IMR-90 (cell line): ENCODE data around the gene EPHA5. TPM values are rescaled to one million over a fixed set of nuclear protein-coding genes. Genes with fewer than 3 reads are reported as not detected.
A peak's percentile ranks its signal among the peaks of the same experiment; 100 is the strongest.

Source experiments
- ATAC-seq: fragments of 200-7000 bp; cut with Tn5 transposase; 2 replicates; pipeline ENCODE4 v1.9.1; 2020; ENCODE audit warnings: low read depth, mild to moderate bottlenecking, moderate library complexity
- BruUV-seq: library from RNA; stranded (reverse); fragments of 400-500 nt; replicated peaks from 2 replicates; lab custom pipeline; 2021; lab: Mats Ljungman, UMichigan
- CTCF ChIA-PET: fragments of 300-600 bp; formaldehyde crosslinking; extraction: SDS; loops from one replicate; lab custom pipeline; 2021; ENCODE audit warnings: antibody characterized with exemption; lab: Yijun Ruan, JAX
- POLR2A ChIA-PET: fragments of 300-600 bp; sonication (Branson Sonifier 250); formaldehyde crosslinking; loops from one replicate; lab custom pipeline; 2022; ENCODE audit warnings: antibody characterized with exemption; ENCODE audit not compliant: unreplicated experiment; lab: Charles Lee
- DNase-seq: peaks from one replicate; pipeline ENCODE4 v3.0.0; 2013
- H2AFZ ChIP-seq: replicated peaks from 2 replicates; pipeline ENCODE3; 2013; ENCODE audit warnings: low read length, mild to moderate bottlenecking; ENCODE audit not compliant: poor library complexity
- H2AK5ac ChIP-seq: 2 replicates; pipeline ENCODE4 v1.6.1; 2013; ENCODE audit warnings: low read depth, low read length, inconsistent platforms
- H2AK9ac ChIP-seq: replicated peaks from 2 replicates; pipeline ENCODE3; 2013; ENCODE audit warnings: mild to moderate bottlenecking, low read depth, low read length, moderate library complexity; ENCODE audit not compliant: poor library complexity
- H2BK120ac ChIP-seq: 2 replicates; pipeline ENCODE4 v1.6.1; 2013; ENCODE audit warnings: low read depth, low read length, inconsistent platforms
- H2BK15ac ChIP-seq: 3 replicates; pipeline ENCODE4 v1.6.1; 2013; ENCODE audit warnings: low read depth, low read length, inconsistent platforms
- H2BK20ac ChIP-seq: 2 replicates; pipeline ENCODE4 v1.6.1; 2013; ENCODE audit warnings: low read depth, mild to moderate bottlenecking, inconsistent platforms, low read length, moderate library complexity
- H2BK5ac ChIP-seq: 2 replicates; pipeline ENCODE4 v1.6.1; 2013; ENCODE audit warnings: mild to moderate bottlenecking, low read depth, low read length, inconsistent platforms; ENCODE audit not compliant: poor library complexity, severe bottlenecking
- H3K14ac ChIP-seq: replicated peaks from 2 replicates; pipeline ENCODE4 v1.6.1; 2013; ENCODE audit warnings: low read depth, low read length, inconsistent platforms
- H3K18ac ChIP-seq: 2 replicates; pipeline ENCODE4 v1.6.1; 2013; ENCODE audit warnings: low read depth, low read length, control low read depth
- H3K23ac ChIP-seq: 2 replicates; pipeline ENCODE4 v1.6.1; 2013; ENCODE audit warnings: low read depth, low read length, inconsistent platforms
- H3K27ac ChIP-seq: 2 replicates; pipeline ENCODE4 v1.5.1; 2013; ENCODE audit warnings: mild to moderate bottlenecking, control low read depth, low read length; ENCODE audit not compliant: insufficient read depth
- H3K27me3 ChIP-seq: 2 replicates; pipeline ENCODE4 v1.6.1; 2013; ENCODE audit warnings: low read length; ENCODE audit not compliant: control insufficient read depth, insufficient read depth
- H3K36me3 ChIP-seq: 2 replicates; pipeline ENCODE4 v1.6.1; 2013; ENCODE audit warnings: low read length, mixed read lengths; ENCODE audit not compliant: control insufficient read depth, insufficient read depth
- H3K4ac ChIP-seq: 2 replicates; pipeline ENCODE4 v1.6.1; 2013; ENCODE audit warnings: low read depth, low read length, inconsistent platforms
- H3K4me1 ChIP-seq: 2 replicates; pipeline ENCODE4 v1.6.1; 2013; ENCODE audit warnings: low read length, mixed read lengths; ENCODE audit not compliant: control insufficient read depth, insufficient read depth
- H3K4me2 ChIP-seq: 2 replicates; pipeline ENCODE4 v1.6.1; 2013; ENCODE audit warnings: low read depth, mild to moderate bottlenecking, control low read depth, low read length, moderate library complexity
- H3K4me3 ChIP-seq: 2 replicates; pipeline ENCODE4 v1.5.1; 2013; ENCODE audit warnings: low read depth, mild to moderate bottlenecking, control low read depth, low read length, moderate library complexity; ENCODE audit not compliant: insufficient read depth
- H3K56ac ChIP-seq: 2 replicates; pipeline ENCODE4 v1.6.1; 2013; ENCODE audit warnings: low read length, inconsistent platforms; ENCODE audit not compliant: insufficient read depth; ENCODE audit errors: extremely low read depth
- H3K79me1 ChIP-seq, 2 experiments: 2 replicates each; pipeline ENCODE4 v1.6.1; 2013; ENCODE audit warnings: low read length in 2 of 2, inconsistent platforms in 1 of 2, low read depth in 1 of 2
- H3K9ac ChIP-seq: 2 replicates; pipeline ENCODE4 v1.6.1; 2013; ENCODE audit warnings: low read depth, low read length, control low read depth
- H3K9me1 ChIP-seq: 2 replicates; pipeline ENCODE4 v1.6.1; 2013; ENCODE audit warnings: low read length, inconsistent platforms; ENCODE audit not compliant: insufficient read depth
- H3K9me3 ChIP-seq: 2 replicates; pipeline ENCODE4 v1.6.1; 2013; ENCODE audit warnings: low read length; ENCODE audit not compliant: control insufficient read depth, insufficient read depth
- H4K20me1 ChIP-seq: 2 replicates; pipeline ENCODE4 v1.6.1; 2013; ENCODE audit warnings: low read length, inconsistent platforms; ENCODE audit not compliant: insufficient read depth
- H4K5ac ChIP-seq: 2 replicates; pipeline ENCODE4 v1.6.1; 2013; ENCODE audit warnings: mild to moderate bottlenecking, low read depth, low read length, control low read depth
- H4K8ac ChIP-seq, 2 experiments: 2 replicates each; pipeline ENCODE4 v1.6.1; 2013; ENCODE audit warnings: low read depth in 2 of 2, low read length in 2 of 2, control low read depth in 1 of 2, inconsistent platforms in 1 of 2
- H4K91ac ChIP-seq: 2 replicates; pipeline ENCODE4 v1.6.1; 2013; ENCODE audit warnings: low read depth, low read length, inconsistent platforms; ENCODE audit not compliant: insufficient read depth
- CEBPB ChIP-seq: IDR thresholded peaks from 2 replicates; pipeline ENCODE4 v1.6.1; 2012; ENCODE audit warnings: low read depth, low read length, improper control_type of control experiment
- CHD1 ChIP-seq: IDR thresholded peaks from 2 replicates; pipeline ENCODE4 v1.6.1; 2012; ENCODE audit warnings: low read depth, low read length, improper control_type of control experiment
- FOS ChIP-seq: fragments of 150-350 bp; IDR thresholded peaks from 2 replicates; pipeline ENCODE4 v1.6.1; 2016; ENCODE audit warnings: low read depth, low read length
- MAZ ChIP-seq: IDR thresholded peaks from 2 replicates; pipeline ENCODE4 v1.6.1; 2012; ENCODE audit warnings: low read depth, mild to moderate bottlenecking, low read length, improper control_type of control experiment, moderate library complexity, borderline replicate concordance
- NFE2L2 ChIP-seq: fragments of 150-350 bp; IDR thresholded peaks from 2 replicates; pipeline ENCODE4 v1.6.1; 2016; ENCODE audit warnings: low read depth, mild to moderate bottlenecking, low read length
- POLR2A ChIP-seq: IDR thresholded peaks from 2 replicates; pipeline ENCODE4 v1.6.1; 2012; ENCODE audit warnings: mild to moderate bottlenecking, low read depth, low read length
- SMC3 ChIP-seq: fragments of 150-350 bp; IDR thresholded peaks from 2 replicates; pipeline ENCODE4 v1.6.1; 2016; ENCODE audit warnings: low read depth, mild to moderate bottlenecking, antibody characterized with exemption, low read length, moderate library complexity
- dilution Hi-C: fragments of 300-500 bp; cut with HindIII; formaldehyde crosslinking; loops from one replicate; pipeline ENCODE4 v1.14.3; 2018; ENCODE audit warnings: low sequenced_read_pairs; ENCODE audit not compliant: unreplicated experiment
- in situ Hi-C: fragments of 300-500 bp; cut with MboI; formaldehyde crosslinking; loops from 3 replicates; pipeline ENCODE4 v1.14.3; 2019; ENCODE audit warnings: low sequenced_read_pairs, inconsistent platforms, mixed read lengths
- intact Hi-C: fragments of 100-400 bp; cut with micrococcal nuclease; formaldehyde crosslinking; loops from 2 replicates; pipeline ENCODE4 v1.10.0; 2022
- polyA plus RNA-seq, 3 experiments: library from polyadenylated mRNA; depleted of rRNA; stranded (reverse); fragments of >200 nt; gene quantifications; 2 replicates each; pipeline ENCODE4 v1.2.3, GENCODE V29; 2012; ENCODE audit warnings: low replicate concordance in 1 of 3
- total RNA-seq: library from RNA; depleted of rRNA; stranded (reverse); fragments of >200 nt; gene quantifications from 2 replicates; pipeline ENCODE4 v1.2.3, GENCODE V29; 2012
- TF ChIP-seq, protein P1 (sequence below): fragments of 150-350 bp; IDR thresholded peaks from 2 replicates; pipeline ENCODE4 v1.6.1; 2017; ENCODE audit warnings: mild to moderate bottlenecking, antibody characterized with exemption, low read length, low read depth
- TF ChIP-seq, protein P2 (sequence below): conservative IDR thresholded peaks from 2 replicates; pipeline ENCODE4 v1.5.1; 2012; ENCODE audit warnings: mild to moderate bottlenecking, low read depth, low read length, improper control_type of control experiment

The EPHA5 gene
- total and polyA plus RNA-seq, 2 of the 4 experiments (the other 2 are of a cell fraction): 0.07 to 0.18 TPM

DNA sequence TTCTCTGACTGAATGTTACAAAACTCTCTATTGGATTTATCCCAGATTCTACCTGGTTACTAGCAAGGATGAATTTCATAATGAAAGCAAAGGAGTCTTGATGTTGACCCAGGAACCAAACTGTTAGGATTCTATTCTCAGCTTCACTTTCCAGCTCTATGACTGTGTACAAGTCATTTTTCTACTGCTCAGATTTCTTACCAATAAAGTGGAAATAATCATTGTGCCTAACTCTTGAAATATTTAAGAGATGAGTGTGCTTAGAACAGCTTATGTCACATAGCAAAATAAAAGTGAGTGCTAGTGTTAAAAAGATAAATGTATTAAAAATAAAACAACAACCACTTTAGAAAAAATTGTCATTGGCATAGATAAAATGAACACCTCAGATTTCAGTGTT, 45.6 kb downstream of the EPHA5 start:
- Histone ChIP-seq H2BK15ac (no peak overlapping the region), H3K27ac (no peak overlapping the region), H2BK20ac (no peak overlapping the region), H3K14ac (no peak overlapping the region), H3K4ac (no peak overlapping the region), H3K27me3 (no peaks in the 10 kb centered on the region), H4K20me1 (no peaks in the 10 kb centered on the region), H3K18ac (no peak overlapping the region), H4K5ac (no peak overlapping the region), H3K4me3 (no peak overlapping the region), H3K4me2 (no peak overlapping the region), H3K9me1 (no peaks in the 10 kb centered on the region), H3K4me1 (no peaks in the 10 kb centered on the region), H3K23ac (no peak overlapping the region), H3K79me1 (no peaks in the 10 kb centered on the region), H2BK120ac (no peak overlapping the region), H2AFZ (no peak overlapping the region), H3K9me3 (no peaks in the 10 kb centered on the region), H2BK5ac (no peak overlapping the region), H3K36me3 (no peaks in the 10 kb centered on the region), H3K9ac (no peak overlapping the region), H3K56ac (no peak overlapping the region), H2AK9ac (no peak overlapping the region), H2AK5ac (no peak overlapping the region), H4K8ac (no peak overlapping the region), H4K91ac (no peak overlapping the region)
- dilution Hi-C loops: no loop called here
- intact Hi-C loops: no loop called here
- peak; percentile 4 for DNase-seq
- TF ChIP-seq, protein P1, sequence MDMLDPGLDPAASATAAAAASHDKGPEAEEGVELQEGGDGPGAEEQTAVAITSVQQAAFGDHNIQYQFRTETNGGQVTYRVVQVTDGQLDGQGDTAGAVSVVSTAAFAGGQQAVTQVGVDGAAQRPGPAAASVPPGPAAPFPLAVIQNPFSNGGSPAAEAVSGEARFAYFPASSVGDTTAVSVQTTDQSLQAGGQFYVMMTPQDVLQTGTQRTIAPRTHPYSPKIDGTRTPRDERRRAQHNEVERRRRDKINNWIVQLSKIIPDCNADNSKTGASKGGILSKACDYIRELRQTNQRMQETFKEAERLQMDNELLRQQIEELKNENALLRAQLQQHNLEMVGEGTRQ: no peak
- no peak for TF ChIP-seq FOS
- no peak for TF ChIP-seq POLR2A
- TF ChIP-seq CHD1: no peak
- TF ChIP-seq MAZ: no peak
- TF ChIP-seq NFE2L2: no peak
- TF ChIP-seq, protein P2, sequence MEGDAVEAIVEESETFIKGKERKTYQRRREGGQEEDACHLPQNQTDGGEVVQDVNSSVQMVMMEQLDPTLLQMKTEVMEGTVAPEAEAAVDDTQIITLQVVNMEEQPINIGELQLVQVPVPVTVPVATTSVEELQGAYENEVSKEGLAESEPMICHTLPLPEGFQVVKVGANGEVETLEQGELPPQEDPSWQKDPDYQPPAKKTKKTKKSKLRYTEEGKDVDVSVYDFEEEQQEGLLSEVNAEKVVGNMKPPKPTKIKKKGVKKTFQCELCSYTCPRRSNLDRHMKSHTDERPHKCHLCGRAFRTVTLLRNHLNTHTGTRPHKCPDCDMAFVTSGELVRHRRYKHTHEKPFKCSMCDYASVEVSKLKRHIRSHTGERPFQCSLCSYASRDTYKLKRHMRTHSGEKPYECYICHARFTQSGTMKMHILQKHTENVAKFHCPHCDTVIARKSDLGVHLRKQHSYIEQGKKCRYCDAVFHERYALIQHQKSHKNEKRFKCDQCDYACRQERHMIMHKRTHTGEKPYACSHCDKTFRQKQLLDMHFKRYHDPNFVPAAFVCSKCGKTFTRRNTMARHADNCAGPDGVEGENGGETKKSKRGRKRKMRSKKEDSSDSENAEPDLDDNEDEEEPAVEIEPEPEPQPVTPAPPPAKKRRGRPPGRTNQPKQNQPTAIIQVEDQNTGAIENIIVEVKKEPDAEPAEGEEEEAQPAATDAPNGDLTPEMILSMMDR: no peak
- TF ChIP-seq SMC3: no peak
- TF ChIP-seq CEBPB: no peak
- no TSS peak for BruUV-seq
- in situ Hi-C loops: no loop called here
- ChIA-PET POLR2A (no interaction called here), CTCF (no interaction called here)
- ATAC-seq: no peak
